ELF-1 (cell line): ENCODE measurements around the gene SPAG8.
A peak's percentile ranks its signal among the peaks of the same experiment; 100 is the strongest.

Experiments used
- DNase-seq: peaks from one replicate; pipeline ENCODE4 v3.0.0-alpha.2; 2016; ENCODE audit warnings: low read depth, low spot score

Gene SPAG8

GRCh38 chr9:35812025-35812602, at the start of gene SPAG8:
Gene SPAG8 (minus strand): TSS chr9:35812262. CDS start chr9:35812147, 115 bp downstream.
- peak; percentile 96 for DNase-seq

GRCh38 chr9:35861161-35861897, 49.3 kb upstream of the SPAG8 start:
- no peak for DNase-seq

GRCh38 chr9:35859990-35860339, 47.9 kb upstream of the SPAG8 start:
- DNase-seq, result no peak

GRCh38 chr9:35859310-35859989, 47.4 kb upstream of the SPAG8 start:
- no peak for DNase-seq

GRCh38 chr9:35858458-35858857, 46.4 kb upstream of the SPAG8 start:
- DNase-seq, result no peak

- no peak for DNase-seq
Measured at GRCh38 chr9:35856882-35857281, 44.8 kb upstream of the SPAG8 start.

- DNase-seq, result no peak
Measured at GRCh38 chr9:35856206-35856605, 44.1 kb upstream of the SPAG8 start.

- no peak for DNase-seq
Measured at GRCh38 chr9:35854091-35854762, 42.2 kb upstream of the SPAG8 start.

GRCh38 chr9:35852876-35853865, 41.1 kb upstream of the SPAG8 start:
- no peak for DNase-seq

- DNase-seq, result no peak
Measured at GRCh38 chr9:35852267-35852815, 40.3 kb upstream of the SPAG8 start.

- no peak for DNase-seq
Measured at GRCh38 chr9:35847792-35848572, 35.9 kb upstream of the SPAG8 start.

- DNase-seq, result peak; percentile 16
Measured at GRCh38 chr9:35845824-35846771, 34.0 kb upstream of the SPAG8 start.

GRCh38 chr9:35844628-35845270, 32.7 kb upstream of the SPAG8 start:
- peak; percentile 19 for DNase-seq

GRCh38 chr9:35842795-35843194, 30.7 kb upstream of the SPAG8 start:
- no peak for DNase-seq

GRCh38 chr9:35842020-35842745, 30.1 kb upstream of the SPAG8 start:
- DNase-seq, result no peak

- DNase-seq, result no peak
Measured at GRCh38 chr9:35841645-35841900, 29.5 kb upstream of the SPAG8 start.

- peak; percentile 20 for DNase-seq
Measured at GRCh38 chr9:35840881-35841644, 29.0 kb upstream of the SPAG8 start.
